ENCODE results near the gene DSC1.

Gene DSC1

GRCh38 chr18:31093880-31094279, 68.8 kb downstream of the DSC1 start:
- no peak overlapping the region for H3K4me3 ChIP-seq (ENCODE audit: low read depth, low read length)

DNA sequence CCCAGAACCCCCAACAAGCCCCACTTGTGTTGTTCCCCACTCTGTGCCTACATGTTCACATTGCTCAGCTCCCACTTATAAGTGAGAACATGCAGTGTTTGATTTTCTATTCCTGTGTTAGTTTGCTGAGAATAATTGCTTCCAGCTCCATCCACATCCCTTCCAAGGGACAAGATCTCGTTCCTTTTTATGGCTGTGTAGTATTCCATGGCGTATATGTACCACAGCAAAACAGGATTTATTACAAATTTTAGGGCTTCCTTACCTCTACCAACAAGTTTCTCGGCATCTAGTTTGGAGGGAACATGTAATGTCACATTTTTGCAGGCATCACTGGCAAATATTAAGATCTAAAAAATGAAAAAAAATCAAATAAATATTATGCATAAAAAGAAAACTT, 69.4 kb downstream of the DSC1 start:
- no peaks in the 10 kb centered on the region for H3K27me3 ChIP-seq (ENCODE audit: control insufficient read depth, insufficient read depth, low read length)
- H2AFZ ChIP-seq: no peak overlapping the region
- no peak overlapping the region for H3K27ac ChIP-seq
- no peak overlapping the region for H3K9ac ChIP-seq
- no peaks in the 10 kb centered on the region for H3K9me3 ChIP-seq (ENCODE audit: control insufficient read depth, low read length)
- no peaks in the 10 kb centered on the region for H3K36me3 ChIP-seq (ENCODE audit: control insufficient read depth, insufficient read depth, low read length)
- H3K79me2 ChIP-seq: peaks cover 33% of the 10 kb centered on the region
- peaks cover 3% of the 10 kb centered on the region for H3K4me1 ChIP-seq
- no peak for TF ChIP-seq CTCF (IDR thresholded peaks at IDR 0.05)
- no peak overlapping the region for H3K4me3 ChIP-seq (ENCODE audit: low read depth, low read length)
- H3K4me2 ChIP-seq (ENCODE audit: low read length): no peak overlapping the region

More at GRCh38 chr18:31093880-31094279, 68.8 kb downstream of the DSC1 start:
- Histone ChIP-seq H3K36me3 (ENCODE audit: control insufficient read depth, insufficient read depth, low read length) (no peaks in the 10 kb centered on the region), H3K27ac (no peak overlapping the region), H3K4me1 (peaks cover 6% of the 10 kb centered on the region), H3K4me2 (ENCODE audit: low read length) (no peak overlapping the region), H3K9me3 (ENCODE audit: control insufficient read depth, low read length) (no peaks in the 10 kb centered on the region), H3K79me2 (peaks cover 36% of the 10 kb centered on the region), H3K9ac (no peak overlapping the region), H3K27me3 (ENCODE audit: control insufficient read depth, insufficient read depth, low read length) (no peaks in the 10 kb centered on the region), H2AFZ (no peak overlapping the region)
- TF ChIP-seq CTCF (IDR thresholded peaks at IDR 0.05): no peak

DNA sequence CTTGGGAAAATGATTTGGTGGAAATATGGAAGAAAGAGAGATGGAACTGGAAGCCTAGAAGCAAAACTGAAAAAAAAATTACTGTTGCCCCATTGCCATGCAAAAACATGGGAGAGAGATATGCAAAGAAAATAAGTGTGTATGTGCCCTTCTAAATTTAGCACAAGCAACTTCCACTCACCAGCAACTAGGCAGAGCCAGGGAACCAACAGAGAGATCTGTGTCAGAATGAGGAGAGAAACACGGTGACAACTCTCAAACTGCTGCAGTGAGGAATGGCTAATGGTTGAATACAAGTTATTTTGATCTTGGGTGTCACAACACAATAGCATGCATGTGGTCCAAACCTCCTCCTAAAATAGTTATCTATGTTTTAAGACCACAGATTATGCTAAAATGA, 71.3 kb downstream of the DSC1 start:
- no peak overlapping the region for H2AFZ ChIP-seq

DNA sequence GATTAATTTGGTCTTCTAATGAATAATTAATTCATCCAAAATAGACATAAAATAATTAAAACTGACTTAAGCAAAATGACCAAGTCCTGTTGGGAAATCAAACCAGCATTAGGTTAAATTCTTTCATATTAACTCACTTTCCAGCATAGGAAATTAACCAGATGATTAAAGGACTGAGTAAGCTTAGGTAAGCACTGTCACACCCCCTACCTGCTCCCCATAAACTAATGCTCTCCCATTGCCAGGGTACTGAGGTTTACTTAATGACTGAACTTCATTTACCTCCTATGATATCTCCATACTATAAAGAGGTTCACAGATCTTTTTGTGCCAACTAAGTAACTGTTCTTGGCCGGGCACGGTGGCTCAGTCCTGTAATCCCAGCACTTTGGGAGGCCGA, 74.1 kb downstream of the DSC1 start:
- TF ChIP-seq CTCF (IDR thresholded peaks at IDR 0.05): no peak
- Histone ChIP-seq H3K4me2 (ENCODE audit: low read length) (no peak overlapping the region), H3K4me1 (no peaks in the 10 kb centered on the region), H3K79me2 (peaks cover 8% of the 10 kb centered on the region), H3K4me3 (ENCODE audit: low read depth, low read length) (no peak overlapping the region), H3K9ac (no peak overlapping the region), H3K9me3 (ENCODE audit: control insufficient read depth, low read length) (no peaks in the 10 kb centered on the region), H3K36me3 (ENCODE audit: control insufficient read depth, insufficient read depth, low read length) (no peaks in the 10 kb centered on the region), H3K27ac (no peak overlapping the region), H3K27me3 (ENCODE audit: control insufficient read depth, insufficient read depth, low read length) (no peaks in the 10 kb centered on the region), H2AFZ (no peak overlapping the region)

More for the DNA sequence above, 71.3 kb downstream of the DSC1 start:
- H3K9me3 ChIP-seq (ENCODE audit: control insufficient read depth, low read length): no peaks in the 10 kb centered on the region
- TF ChIP-seq CTCF (IDR thresholded peaks at IDR 0.05): no peak
- no peaks in the 10 kb centered on the region for H3K27me3 ChIP-seq (ENCODE audit: control insufficient read depth, insufficient read depth, low read length)
- H3K4me1 ChIP-seq: peaks cover 3% of the 10 kb centered on the region
- H3K27ac ChIP-seq: no peak overlapping the region
- H3K36me3 ChIP-seq (ENCODE audit: control insufficient read depth, insufficient read depth, low read length): no peaks in the 10 kb centered on the region
- peaks cover 22% of the 10 kb centered on the region for H3K79me2 ChIP-seq
- H3K4me3 ChIP-seq (ENCODE audit: low read depth, low read length): no peak overlapping the region
- no peak overlapping the region for H3K9ac ChIP-seq
- no peak overlapping the region for H3K4me2 ChIP-seq (ENCODE audit: low read length)

- H2AFZ ChIP-seq: no peak overlapping the region
- H3K4me1 ChIP-seq: no peaks in the 10 kb centered on the region
- H3K4me2 ChIP-seq (ENCODE audit: low read length): no peak overlapping the region
- H3K79me2 ChIP-seq: peaks cover 3% of the 10 kb centered on the region
- H3K36me3 ChIP-seq (ENCODE audit: control insufficient read depth, insufficient read depth, low read length): no peaks in the 10 kb centered on the region
- H3K27me3 ChIP-seq (ENCODE audit: control insufficient read depth, insufficient read depth, low read length): no peaks in the 10 kb centered on the region
- TF ChIP-seq CTCF (IDR thresholded peaks at IDR 0.05): no peak
- no peak overlapping the region for H3K4me3 ChIP-seq (ENCODE audit: low read depth, low read length)
- no peak overlapping the region for H3K9ac ChIP-seq
- no peaks in the 10 kb centered on the region for H3K9me3 ChIP-seq (ENCODE audit: control insufficient read depth, low read length)
- no peak overlapping the region for H3K27ac ChIP-seq
Observed at GRCh38 chr18:31079973-31080372, 82.7 kb downstream of the DSC1 start.
